Measurements from ENCODE around the gene FPR3. TPM values are rescaled to one million over a fixed set of nuclear protein-coding genes. Genes with fewer than 3 reads are reported as not detected.

Gene FPR3
- total RNA-seq, 1 donor from 2014 or later, result not detected

- Histone ChIP-seq H3K79me2 (ENCODE audit: low read depth) (no peaks in the 10 kb centered on the region), H4K20me1 (ENCODE audit: low read depth) (no peaks in the 10 kb centered on the region), H3K27ac (no peak overlapping the region), H3K9me3 (ENCODE audit: low read depth) (no peaks in the 10 kb centered on the region), H3K4me2 (no peak overlapping the region), H3K9ac (no peak overlapping the region), H3K4me1 (no peaks in the 10 kb centered on the region), H3K36me3 (no peaks in the 10 kb centered on the region), H2AFZ (replicated peaks) (no peak overlapping the region), H3K4me3 (no peak overlapping the region), H3K27me3 (no peaks in the 10 kb centered on the region), H3F3A (ENCODE audit: low read depth) (no peaks in the 10 kb centered on the region)
- no peaks in the 10 kb centered on the region for H3K36me3 Mint-ChIP-seq
- no peak for DNase-seq (ENCODE audit: low spot score)
- peaks cover 24% of the 10 kb centered on the region for H3K9me3 Mint-ChIP-seq
- TF ChIP-seq EZH2 (IDR thresholded peaks at IDR 0.05), result no peak
- no peak for TF ChIP-seq EZH2phosphoT487 (IDR thresholded peaks at IDR 0.05)
- no peak for TF ChIP-seq CTCF (IDR thresholded peaks at IDR 0.05)
- peaks cover 2% of the 10 kb centered on the region for H3K27me3 Mint-ChIP-seq (ENCODE audit: insufficient read depth, low read depth)
- H3K4me1 Mint-ChIP-seq, result no peaks in the 10 kb centered on the region
- no peak overlapping the region for H3K4me3 Mint-ChIP-seq
- H3K27ac Mint-ChIP-seq, result no peak overlapping the region
These were observed 28.0 kb downstream of the FPR3 start for GRCh38 chr19:51822946-51823345.

- no peak overlapping the region for H3K4me2 ChIP-seq
- no peak for TF ChIP-seq EZH2 (IDR thresholded peaks at IDR 0.05)
- no peak for TF ChIP-seq EZH2phosphoT487 (IDR thresholded peaks at IDR 0.05)
- H3K9me3 Mint-ChIP-seq, result peaks cover 29% of the 10 kb centered on the region
- no peak overlapping the region for H3K27ac ChIP-seq
- peaks cover 2% of the 10 kb centered on the region for H3K27me3 Mint-ChIP-seq (ENCODE audit: insufficient read depth, low read depth)
- no peak for DNase-seq (ENCODE audit: low spot score)
- no peaks in the 10 kb centered on the region for H3K9me3 ChIP-seq (ENCODE audit: low read depth)
- no peaks in the 10 kb centered on the region for H4K20me1 ChIP-seq (ENCODE audit: low read depth)
- no peak overlapping the region for H3K4me3 ChIP-seq
- no peaks in the 10 kb centered on the region for H3K27me3 ChIP-seq
- H3K4me1 Mint-ChIP-seq, result no peaks in the 10 kb centered on the region
- H3K36me3 ChIP-seq, result no peaks in the 10 kb centered on the region
- H3K4me1 ChIP-seq, result no peaks in the 10 kb centered on the region
- H3K79me2 ChIP-seq (ENCODE audit: low read depth), result no peaks in the 10 kb centered on the region
- H3K9ac ChIP-seq, result no peak overlapping the region
- H3K36me3 Mint-ChIP-seq, result no peaks in the 10 kb centered on the region
- H2AFZ ChIP-seq (replicated peaks), result no peak overlapping the region
- no peak overlapping the region for H3K27ac Mint-ChIP-seq
- H3F3A ChIP-seq (ENCODE audit: low read depth), result no peaks in the 10 kb centered on the region
- no peak overlapping the region for H3K4me3 Mint-ChIP-seq
These were observed 29.5 kb downstream of the FPR3 start for GRCh38 chr19:51824281-51825005.

GRCh38 chr19:51830274-51830673 is 35.3 kb downstream of the FPR3 start:
- Mint-ChIP-seq H3K4me3 (no peak overlapping the region), H3K27ac (no peak overlapping the region), H3K36me3 (no peaks in the 10 kb centered on the region), H3K4me1 (no peaks in the 10 kb centered on the region), H3K9me3 (peaks cover 34% of the 10 kb centered on the region), H3K27me3 (ENCODE audit: insufficient read depth, low read depth) (peaks cover under 1% of the 10 kb centered on the region)
- Histone ChIP-seq H3K9ac (no peak overlapping the region), H2AFZ (replicated peaks) (no peak overlapping the region), H3K4me2 (no peak overlapping the region), H4K20me1 (ENCODE audit: low read depth) (no peaks in the 10 kb centered on the region), H3K9me3 (ENCODE audit: low read depth) (no peaks in the 10 kb centered on the region), H3K4me1 (no peaks in the 10 kb centered on the region), H3K27ac (no peak overlapping the region), H3K4me3 (no peak overlapping the region), H3K36me3 (no peaks in the 10 kb centered on the region), H3K79me2 (ENCODE audit: low read depth) (no peaks in the 10 kb centered on the region), H3F3A (ENCODE audit: low read depth) (no peaks in the 10 kb centered on the region), H3K27me3 (no peaks in the 10 kb centered on the region)
- DNase-seq (ENCODE audit: low spot score), result no peak
- TF ChIP-seq CTCF (IDR thresholded peaks at IDR 0.05), result no peak
- TF ChIP-seq EZH2phosphoT487 (IDR thresholded peaks at IDR 0.05), result no peak
- no peak for TF ChIP-seq EZH2 (IDR thresholded peaks at IDR 0.05)

GRCh38 chr19:51837145-51837544 is 42.2 kb downstream of the FPR3 start:
- no peaks in the 10 kb centered on the region for H3K4me1 Mint-ChIP-seq
- H3K27me3 Mint-ChIP-seq (ENCODE audit: insufficient read depth, low read depth), result peaks cover 4% of the 10 kb centered on the region
- H3F3A ChIP-seq (ENCODE audit: low read depth), result no peaks in the 10 kb centered on the region
- no peaks in the 10 kb centered on the region for H3K36me3 Mint-ChIP-seq
- H3K9me3 ChIP-seq (ENCODE audit: low read depth), result peaks cover 7% of the 10 kb centered on the region
- H3K79me2 ChIP-seq (ENCODE audit: low read depth), result no peaks in the 10 kb centered on the region
- no peaks in the 10 kb centered on the region for H3K27me3 ChIP-seq
- H4K20me1 ChIP-seq (ENCODE audit: low read depth), result no peaks in the 10 kb centered on the region
- no peak overlapping the region for H3K4me3 Mint-ChIP-seq
- TF ChIP-seq EZH2 (IDR thresholded peaks at IDR 0.05), result no peak
- no peak for TF ChIP-seq CTCF (IDR thresholded peaks at IDR 0.05)
- TF ChIP-seq EZH2phosphoT487 (IDR thresholded peaks at IDR 0.05), result no peak
- H3K36me3 ChIP-seq, result no peaks in the 10 kb centered on the region
- H3K27ac ChIP-seq, result no peak overlapping the region
- no peak overlapping the region for H3K27ac Mint-ChIP-seq
- H3K4me2 ChIP-seq, result no peak overlapping the region
- H3K4me3 ChIP-seq, result no peak overlapping the region
- H2AFZ ChIP-seq (replicated peaks), result no peak overlapping the region
- no peak overlapping the region for H3K9ac ChIP-seq
- DNase-seq (ENCODE audit: low spot score), result no peak
- no peaks in the 10 kb centered on the region for H3K4me1 ChIP-seq
- H3K9me3 Mint-ChIP-seq, result peaks cover 23% of the 10 kb centered on the region
